ENCODE measurements around the gene GAS6.
"Not testable (repeated sequence)": the region's sequence is repeated elsewhere in the genome, so short reads cannot be mapped to it uniquely, and the experiment has no call there.

The GAS6 gene

DNA sequence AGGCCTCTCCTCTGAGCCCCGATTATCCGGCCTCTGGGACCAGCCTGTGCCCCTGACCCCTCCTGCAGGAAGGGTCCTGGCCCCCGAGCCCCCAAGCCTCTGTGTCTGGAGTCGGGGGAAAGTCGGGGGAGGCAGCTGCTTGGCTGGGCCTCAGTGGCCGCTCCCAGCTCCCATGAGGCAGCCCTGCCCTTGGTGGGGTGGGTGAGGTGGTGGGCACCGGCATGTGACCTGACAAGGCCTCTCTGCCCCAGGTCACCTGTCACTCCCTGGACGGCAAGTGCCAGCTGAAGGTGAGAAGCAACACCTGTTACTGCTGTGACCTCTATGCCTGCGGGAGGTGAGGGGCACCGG lies 63.3 kb downstream of the GAS6 start:
- Histone ChIP-seq H3K27ac (ENCODE audit: low read length) (no peak overlapping the region), H3K27me3 (ENCODE audit: low read depth, low read length) (no peaks in the 10 kb centered on the region), H3K36me3 (ENCODE audit: control insufficient read depth in 1 of 2, insufficient read depth in 2 of 2, low read length in 2 of 2) (no peaks in the 10 kb centered on the region), H3K9me3 (ENCODE audit: control insufficient read depth in 1 of 2, low read length in 2 of 2) (no peaks in the 10 kb centered on the region), H3K4me1 (ENCODE audit: control insufficient read depth in 1 of 2, insufficient read depth in 2 of 2, low read length in 2 of 2) (peaks cover 0 to 8% of the 10 kb centered on the region in 2 donors), H3K4me3 (ENCODE audit: low read depth in 1 of 2, low read length in 2 of 2) (no peak overlapping the region)

GRCh38 chr13:113798200-113798811 lies 65.6 kb downstream of the GAS6 start:
- Histone ChIP-seq H3K36me3 (ENCODE audit: control insufficient read depth in 1 of 2, insufficient read depth in 2 of 2, low read length in 2 of 2) (no peaks in the 10 kb centered on the region), H3K27me3 (ENCODE audit: low read depth, low read length) (no peaks in the 10 kb centered on the region), H3K27ac (ENCODE audit: low read length) (no peak overlapping the region), H3K4me1 (ENCODE audit: control insufficient read depth in 1 of 2, insufficient read depth in 2 of 2, low read length in 2 of 2) (peaks cover 0 to 8% of the 10 kb centered on the region in 2 donors), H3K9me3 (ENCODE audit: control insufficient read depth in 1 of 2, low read length in 2 of 2) (no peaks in the 10 kb centered on the region), H3K4me3 (ENCODE audit: low read depth in 1 of 2, low read length in 2 of 2) (no peak overlapping the region)

- Histone ChIP-seq H3K4me3 (ENCODE audit: low read depth in 1 of 2, low read length in 2 of 2) (no peak overlapping the region), H3K9me3 (ENCODE audit: control insufficient read depth in 1 of 2, low read length in 2 of 2) (no peaks in the 10 kb centered on the region), H3K27me3 (ENCODE audit: low read depth, low read length) (no peaks in the 10 kb centered on the region), H3K27ac (ENCODE audit: low read length) (no peak overlapping the region), H3K4me1 (ENCODE audit: control insufficient read depth in 1 of 2, insufficient read depth in 2 of 2, low read length in 2 of 2) (peaks cover 0 to 5% of the 10 kb centered on the region in 2 donors), H3K36me3 (ENCODE audit: control insufficient read depth in 1 of 2, insufficient read depth in 2 of 2, low read length in 2 of 2) (no peaks in the 10 kb centered on the region)
Observed at GRCh38 chr13:113796964-113797676, 66.8 kb downstream of the GAS6 start.

DNA sequence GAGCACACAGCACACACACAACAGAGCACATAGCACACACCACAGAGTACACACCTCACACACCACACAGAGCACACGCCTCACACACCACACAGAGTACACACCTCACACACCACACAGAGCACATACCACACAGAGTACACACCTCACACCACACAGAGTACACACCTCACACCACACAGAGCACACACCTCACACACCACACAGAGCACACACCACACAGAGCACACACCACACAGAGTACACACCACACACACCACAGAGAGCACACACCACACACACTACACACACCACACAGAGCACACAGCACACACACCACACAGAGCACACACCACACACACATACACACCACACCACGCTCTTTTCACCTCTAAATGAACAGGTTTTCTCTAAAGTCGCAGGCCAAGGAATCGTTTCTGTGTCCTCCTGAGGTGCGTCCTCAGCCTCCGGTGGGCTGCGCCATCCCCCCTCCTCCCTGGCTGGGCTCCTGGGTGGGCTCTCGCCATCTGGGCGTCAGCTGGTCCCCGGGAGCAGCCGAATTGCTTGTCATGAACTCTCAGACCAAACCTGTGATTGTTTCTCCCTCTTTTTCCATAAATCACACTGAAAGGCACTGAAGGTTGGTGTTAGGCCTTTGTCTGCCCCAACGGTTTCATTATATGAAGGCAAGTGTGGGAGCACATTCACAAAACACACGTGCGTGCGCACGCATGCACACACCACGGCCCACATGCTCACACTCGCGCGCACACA lies 67.5 kb downstream of the GAS6 start:
- Histone ChIP-seq H3K4me1 (ENCODE audit: control insufficient read depth in 1 of 2, insufficient read depth in 2 of 2, low read length in 2 of 2) (no peaks in the 10 kb centered on the region), H3K36me3 (ENCODE audit: control insufficient read depth in 1 of 2, insufficient read depth in 2 of 2, low read length in 2 of 2) (no peaks in the 10 kb centered on the region), H3K9me3 (ENCODE audit: control insufficient read depth in 1 of 2, low read length in 2 of 2) (no peaks in the 10 kb centered on the region), H3K4me3 (ENCODE audit: low read depth in 1 of 2, low read length in 2 of 2) (no peak overlapping the region), H3K27me3 (ENCODE audit: low read depth, low read length) (no peaks in the 10 kb centered on the region), H3K27ac (ENCODE audit: low read length) (no peak overlapping the region)

GRCh38 chr13:113795362-113795761 lies 68.5 kb downstream of the GAS6 start:
- not testable (repeated sequence) for H3K9me3 ChIP-seq (ENCODE audit: control insufficient read depth in 1 of 2, low read length in 2 of 2); H3K27ac ChIP-seq (ENCODE audit: low read length); H3K4me1 ChIP-seq (ENCODE audit: control insufficient read depth in 1 of 2, insufficient read depth in 2 of 2, low read length in 2 of 2); H3K36me3 ChIP-seq (ENCODE audit: control insufficient read depth in 1 of 2, insufficient read depth in 2 of 2, low read length in 2 of 2); H3K27me3 ChIP-seq (ENCODE audit: low read depth, low read length); H3K4me3 ChIP-seq (ENCODE audit: low read depth in 1 of 2, low read length in 2 of 2)

DNA sequence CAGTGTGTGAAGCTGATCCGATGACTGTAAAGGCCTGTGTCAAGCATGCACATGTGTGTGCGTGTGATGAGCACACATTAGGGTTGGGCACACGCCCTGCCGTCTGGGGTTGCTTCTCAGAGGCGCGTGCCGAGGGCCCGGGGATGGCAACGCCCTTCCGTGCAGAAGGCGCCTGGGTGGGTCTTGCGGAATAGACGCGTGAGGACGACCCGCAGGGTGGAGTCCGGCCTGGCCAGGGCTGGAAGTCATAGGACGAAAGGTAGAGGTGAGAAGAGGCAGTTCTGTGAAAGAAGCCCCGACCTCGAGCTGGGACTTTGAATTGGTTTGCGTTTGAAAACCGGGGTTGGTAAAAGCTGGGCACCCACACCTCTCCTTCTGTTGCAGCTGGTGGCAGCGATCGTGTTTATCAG lies 69.1 kb downstream of the GAS6 start:
- Histone ChIP-seq H3K9me3 (ENCODE audit: control insufficient read depth in 1 of 2, low read length in 2 of 2) (no peaks in the 10 kb centered on the region), H3K27me3 (ENCODE audit: low read depth, low read length) (no peaks in the 10 kb centered on the region), H3K4me1 (ENCODE audit: control insufficient read depth in 1 of 2, insufficient read depth in 2 of 2, low read length in 2 of 2) (no peaks in the 10 kb centered on the region), H3K36me3 (ENCODE audit: control insufficient read depth in 1 of 2, insufficient read depth in 2 of 2, low read length in 2 of 2) (no peaks in the 10 kb centered on the region), H3K27ac (ENCODE audit: low read length) (no peak overlapping the region), H3K4me3 (ENCODE audit: low read depth in 1 of 2, low read length in 2 of 2) (no peak overlapping the region)

DNA sequence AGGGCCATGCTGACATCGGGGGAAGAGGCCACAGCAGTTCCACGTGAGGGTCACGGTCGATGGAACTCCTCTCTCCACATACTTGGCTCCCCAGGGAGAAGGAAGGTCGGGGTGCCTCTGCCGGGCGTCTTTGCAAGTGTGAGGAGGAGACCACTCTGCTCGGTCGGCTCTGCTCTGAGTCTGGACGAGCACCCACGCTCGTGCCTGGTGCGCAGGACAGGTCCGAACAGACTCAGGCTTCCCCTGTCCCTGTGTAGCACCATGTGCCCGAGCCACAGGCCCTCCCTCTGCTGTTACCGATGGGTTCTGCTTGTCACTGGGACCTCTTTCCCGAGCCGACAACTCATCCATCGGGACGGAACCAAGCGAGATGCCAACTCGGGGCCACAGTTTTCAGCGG lies 69.8 kb downstream of the GAS6 start:
- H3K4me1 ChIP-seq (ENCODE audit: control insufficient read depth in 1 of 2, insufficient read depth in 2 of 2, low read length in 2 of 2) = no peaks in the 10 kb centered on the region
- no peaks in the 10 kb centered on the region for H3K36me3 ChIP-seq (ENCODE audit: control insufficient read depth in 1 of 2, insufficient read depth in 2 of 2, low read length in 2 of 2)
- no peak overlapping the region for H3K27ac ChIP-seq (ENCODE audit: low read length)
- no peaks in the 10 kb centered on the region for H3K9me3 ChIP-seq (ENCODE audit: control insufficient read depth in 1 of 2, low read length in 2 of 2)
- no peak overlapping the region for H3K4me3 ChIP-seq (ENCODE audit: low read depth in 1 of 2, low read length in 2 of 2)
- H3K27me3 ChIP-seq (ENCODE audit: low read depth, low read length) = no peaks in the 10 kb centered on the region

DNA sequence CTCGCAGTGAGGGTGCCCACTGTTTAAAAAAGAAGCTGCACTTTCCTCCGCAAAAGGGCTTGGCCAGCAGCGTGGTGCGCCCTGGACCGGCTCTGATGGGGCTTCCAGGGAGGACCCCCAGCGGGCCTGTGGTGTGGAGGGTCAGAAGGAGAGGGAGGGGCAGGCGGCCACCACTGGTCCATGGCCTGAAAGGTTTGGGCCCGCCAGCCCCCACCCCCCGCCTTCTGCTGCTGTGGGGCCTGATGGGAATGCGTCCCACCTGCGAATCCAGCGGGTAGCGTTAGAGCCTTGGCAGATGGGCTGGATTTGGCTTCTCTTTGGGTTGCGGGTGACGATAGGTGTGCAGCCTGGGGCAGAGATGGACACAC lies 70.2 kb downstream of the GAS6 start:
- Histone ChIP-seq H3K27ac (ENCODE audit: low read length) (no peak overlapping the region), H3K4me1 (ENCODE audit: control insufficient read depth in 1 of 2, insufficient read depth in 2 of 2, low read length in 2 of 2) (no peaks in the 10 kb centered on the region), H3K27me3 (ENCODE audit: low read depth, low read length) (no peaks in the 10 kb centered on the region), H3K4me3 (ENCODE audit: low read depth in 1 of 2, low read length in 2 of 2) (no peak overlapping the region), H3K9me3 (ENCODE audit: control insufficient read depth in 1 of 2, low read length in 2 of 2) (no peaks in the 10 kb centered on the region), H3K36me3 (ENCODE audit: control insufficient read depth in 1 of 2, insufficient read depth in 2 of 2, low read length in 2 of 2) (no peaks in the 10 kb centered on the region)

DNA sequence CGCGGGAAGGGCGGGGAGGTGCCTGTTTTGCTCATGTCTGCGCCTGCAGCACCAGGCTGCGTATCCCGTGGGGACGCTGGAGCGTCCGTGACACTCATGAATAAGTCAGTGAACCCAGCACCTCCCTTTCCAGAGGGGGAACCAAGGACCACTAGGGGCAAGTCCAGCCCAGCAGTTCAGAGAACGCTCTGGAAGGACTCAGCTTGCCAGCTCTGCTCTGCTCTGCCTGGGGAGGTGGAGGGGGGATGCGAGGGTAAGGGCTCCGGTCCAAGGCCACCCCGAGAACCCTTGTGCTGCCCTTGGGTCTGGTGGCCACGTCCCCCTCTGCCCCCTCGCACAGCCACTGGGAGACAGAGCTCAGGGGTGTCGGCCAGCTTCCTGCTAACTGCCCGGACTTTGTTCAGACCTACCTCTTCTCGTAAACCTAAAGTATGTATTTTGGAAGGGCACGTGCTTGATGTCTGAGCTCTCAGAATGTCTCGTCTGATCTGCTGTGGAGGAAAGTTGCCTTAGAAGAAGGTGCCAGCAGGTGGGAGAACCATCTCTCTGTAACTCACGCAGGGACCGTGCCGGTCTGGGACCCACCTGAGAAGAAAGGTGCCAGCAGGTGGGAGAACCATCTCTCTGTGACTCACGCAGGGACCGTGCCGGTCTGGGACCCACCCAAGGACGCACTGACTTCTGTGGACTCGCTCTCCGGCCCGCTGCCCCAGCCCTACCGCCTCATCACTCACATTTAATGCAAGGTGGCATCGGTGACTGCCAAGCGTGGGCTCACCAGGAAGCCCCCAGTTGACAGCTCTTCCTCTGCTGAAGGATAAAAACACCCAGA lies 70.8 kb downstream of the GAS6 start:
- Histone ChIP-seq H3K9me3 (ENCODE audit: control insufficient read depth in 1 of 2, low read length in 2 of 2) (no peaks in the 10 kb centered on the region), H3K4me1 (ENCODE audit: control insufficient read depth in 1 of 2, insufficient read depth in 2 of 2, low read length in 2 of 2) (no peaks in the 10 kb centered on the region), H3K36me3 (ENCODE audit: control insufficient read depth in 1 of 2, insufficient read depth in 2 of 2, low read length in 2 of 2) (no peaks in the 10 kb centered on the region), H3K27me3 (ENCODE audit: low read depth, low read length) (no peaks in the 10 kb centered on the region), H3K27ac (ENCODE audit: low read length) (no peak overlapping the region), H3K4me3 (ENCODE audit: low read depth in 1 of 2, low read length in 2 of 2) (no peak overlapping the region)

GRCh38 chr13:113792236-113792770 lies 71.6 kb downstream of the GAS6 start:
- H3K4me1 ChIP-seq (ENCODE audit: control insufficient read depth in 1 of 2, insufficient read depth in 2 of 2, low read length in 2 of 2) = no peaks in the 10 kb centered on the region
- H3K27me3 ChIP-seq (ENCODE audit: low read depth, low read length) = no peaks in the 10 kb centered on the region
- H3K36me3 ChIP-seq (ENCODE audit: control insufficient read depth in 1 of 2, insufficient read depth in 2 of 2, low read length in 2 of 2) = no peaks in the 10 kb centered on the region
- H3K4me3 ChIP-seq (ENCODE audit: low read depth in 1 of 2, low read length in 2 of 2) = no peak overlapping the region
- no peak overlapping the region for H3K27ac ChIP-seq (ENCODE audit: low read length)
- no peaks in the 10 kb centered on the region for H3K9me3 ChIP-seq (ENCODE audit: control insufficient read depth in 1 of 2, low read length in 2 of 2)

- H3K27ac ChIP-seq (ENCODE audit: low read length) = no peak overlapping the region
- no peaks in the 10 kb centered on the region for H3K36me3 ChIP-seq (ENCODE audit: control insufficient read depth in 1 of 2, insufficient read depth in 2 of 2, low read length in 2 of 2)
- no peaks in the 10 kb centered on the region for H3K9me3 ChIP-seq (ENCODE audit: control insufficient read depth in 1 of 2, low read length in 2 of 2)
- no peak overlapping the region for H3K4me3 ChIP-seq (ENCODE audit: low read depth in 1 of 2, low read length in 2 of 2)
- no peaks in the 10 kb centered on the region for H3K4me1 ChIP-seq (ENCODE audit: control insufficient read depth in 1 of 2, insufficient read depth in 2 of 2, low read length in 2 of 2)
- no peaks in the 10 kb centered on the region for H3K27me3 ChIP-seq (ENCODE audit: low read depth, low read length)
Observed at GRCh38 chr13:113791761-113792160, 72.1 kb downstream of the GAS6 start.
